Measurements from ENCODE around the gene TMEM245. TPM values are rescaled to one million over a fixed set of nuclear protein-coding genes. Genes with fewer than 3 reads are reported as not detected.

The TMEM245 gene
- total RNA-seq, 2 experiments from 2014 or later = 22.0 to 36.1 TPM

GRCh38 chr9:109013679-109014607 lies 105.8 kb downstream of the TMEM245 start:
- no peak for TF ChIP-seq EZH2phosphoT487 (IDR thresholded peaks at IDR 0.05; ENCODE audit: borderline replicate concordance, low read depth, low read length)
- no peak for TF ChIP-seq CTCF (conservative IDR thresholded peaks at IDR 0.05; ENCODE audit: low read length)
- intact Hi-C loops (cut with micrococcal nuclease; ENCODE audit: unreplicated experiment) = loop anchor here (2.0 kb wide), 1 partner anchor 105 kb away; the partner anchor contains the start of gene TMEM245
- H3K4me3 ChIP-seq (ENCODE audit: low read depth, low read length, poor library complexity, severe bottlenecking) = peak overlapping the region; percentile 99
- ChIA-PET CTCF (ENCODE audit: unreplicated experiment) (no interaction called here), POLR2A (interaction anchor here (0.5 to 1.2 kb wide), 4 partner anchors 9 to 518 kb away, joined by 3 to 6 read pairs (median 3); no protein-coding TSS in a partner anchor)
- H3K4me2 ChIP-seq (ENCODE audit: low read length) = peak overlapping the region; percentile 70
- H3K27ac ChIP-seq (ENCODE audit: low read depth, low read length, poor library complexity, severe bottlenecking) = no peak overlapping the region
- H2AFZ ChIP-seq (ENCODE audit: low read length) = no peak overlapping the region
- H3K9me3 ChIP-seq (ENCODE audit: low read length) = no peaks in the 10 kb centered on the region
- peaks cover 19% of the 10 kb centered on the region for H3K36me3 ChIP-seq (ENCODE audit: insufficient read depth, low read length)
- DNase-seq (ENCODE audit: low spot score) = no peak
- peaks cover 27% of the 10 kb centered on the region; the same call in 1 of the 2 replicates for H3K79me2 ChIP-seq (ENCODE audit: insufficient read depth, low read depth, low read length)
- H3K9me2 ChIP-seq (ENCODE audit: insufficient read depth, low read length) = no peaks in the 10 kb centered on the region
- H3K4me1 ChIP-seq (ENCODE audit: insufficient read depth, low read length, poor library complexity, severe bottlenecking) = peaks cover 33% of the 10 kb centered on the region
- peaks cover 15% of the 10 kb centered on the region for H4K20me1 ChIP-seq (ENCODE audit: insufficient read depth, low read length)
- no TSS peak for BruUV-seq (replicated peaks)

- BruUV-seq (replicated peaks) = no TSS peak
- ChIA-PET CTCF (ENCODE audit: unreplicated experiment) (no interaction called here), POLR2A (interaction anchor here (0.5 to 1.2 kb wide), 3 partner anchors 8 to 517 kb away, joined by 3 to 6 read pairs (median 3); no protein-coding TSS in a partner anchor)
Observed at GRCh38 chr9:109012876-109013678, 106.7 kb downstream of the TMEM245 start, which contains the start of gene CTNNAL1. Gene CTNNAL1 (minus strand): TSS chr9:109013499. CDS start chr9:109013442, 57 bp downstream.

More at GRCh38 chr9:109012876-109013678, 106.7 kb downstream of the TMEM245 start, which contains the start of gene CTNNAL1:
- Histone ChIP-seq H3K27ac (ENCODE audit: low read depth, low read length, poor library complexity, severe bottlenecking) (peak within 1 kb of the TSS; percentile 38), H2AFZ (ENCODE audit: low read length) (peak within 1 kb of the TSS; percentile 90), H3K36me3 (ENCODE audit: insufficient read depth, low read length) (peaks cover 12% of the 10 kb centered on the region), H3K4me2 (ENCODE audit: low read length) (peak within 1 kb of the TSS; percentile 99), H3K79me2 (ENCODE audit: insufficient read depth, low read depth, low read length) (peaks cover 27% of the 10 kb centered on the region; the same call in 1 of the 2 replicates), H4K20me1 (ENCODE audit: insufficient read depth, low read length) (peaks cover 15% of the 10 kb centered on the region), H3K4me3 (ENCODE audit: low read depth, low read length, poor library complexity, severe bottlenecking) (peak within 1 kb of the TSS; percentile 99), H3K9me3 (ENCODE audit: low read length) (no peaks in the 10 kb centered on the region), H3K9me2 (ENCODE audit: insufficient read depth, low read length) (no peaks in the 10 kb centered on the region), H3K4me1 (ENCODE audit: insufficient read depth, low read length, poor library complexity, severe bottlenecking) (peaks cover 32% of the 10 kb centered on the region)
- TF ChIP-seq CTCF (conservative IDR thresholded peaks at IDR 0.05; ENCODE audit: low read length) (no peak), EZH2phosphoT487 (IDR thresholded peaks at IDR 0.05; ENCODE audit: borderline replicate concordance, low read depth, low read length) (no peak)
- peak; percentile 91 for DNase-seq (ENCODE audit: low spot score)
- intact Hi-C loops (cut with micrococcal nuclease; ENCODE audit: unreplicated experiment) = loop anchor here (2.0 kb wide), 1 partner anchor 106 kb away; the partner anchor contains the start of gene TMEM245

All from OCI-LY7 (cell line).